Fibroblast of pulmonary artery (primary cell): ENCODE results near the gene FAM50A.

ENCODE experiments used
- DNase-seq: peaks from one replicate; pipeline ENCODE4 v3.0.0-alpha.2; 2010; ENCODE audit warnings: low read depth
- H3K4me3 ChIP-seq: replicated peaks from 2 replicates; pipeline ENCODE4 v1.5.1; 2011; ENCODE audit warnings: low read depth, mild to moderate bottlenecking, control low read depth, low read length, moderate library complexity
- TF ChIP-seq, protein P1 (sequence below): IDR thresholded peaks from 2 replicates; pipeline ENCODE4 v1.5.1; 2011; ENCODE audit warnings: mild to moderate bottlenecking, control low read depth, low read length, inconsistent platforms; ENCODE audit errors: missing control alignments

Gene FAM50A

DNA sequence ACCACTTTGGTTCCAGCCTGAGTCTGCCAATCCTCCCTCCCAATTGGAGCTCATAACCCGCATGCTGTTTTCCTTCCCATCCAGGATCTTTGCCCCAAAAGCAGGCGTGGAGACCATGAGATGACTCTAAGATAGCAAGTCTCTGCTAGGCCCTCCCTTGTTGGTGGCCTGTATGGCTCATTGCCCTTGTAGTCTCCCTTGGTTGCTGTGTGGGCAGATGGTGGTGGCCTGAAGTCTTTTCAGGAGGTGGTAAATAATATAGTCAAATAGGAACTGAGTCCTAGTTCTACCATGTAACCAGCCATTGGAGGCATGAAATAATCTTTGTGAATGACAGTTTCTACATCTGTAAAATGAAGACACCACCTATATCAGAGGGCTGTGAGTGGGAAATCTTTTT is 14.2 kb upstream of the FAM50A start:
- no peak for DNase-seq
- TF ChIP-seq, protein P1, sequence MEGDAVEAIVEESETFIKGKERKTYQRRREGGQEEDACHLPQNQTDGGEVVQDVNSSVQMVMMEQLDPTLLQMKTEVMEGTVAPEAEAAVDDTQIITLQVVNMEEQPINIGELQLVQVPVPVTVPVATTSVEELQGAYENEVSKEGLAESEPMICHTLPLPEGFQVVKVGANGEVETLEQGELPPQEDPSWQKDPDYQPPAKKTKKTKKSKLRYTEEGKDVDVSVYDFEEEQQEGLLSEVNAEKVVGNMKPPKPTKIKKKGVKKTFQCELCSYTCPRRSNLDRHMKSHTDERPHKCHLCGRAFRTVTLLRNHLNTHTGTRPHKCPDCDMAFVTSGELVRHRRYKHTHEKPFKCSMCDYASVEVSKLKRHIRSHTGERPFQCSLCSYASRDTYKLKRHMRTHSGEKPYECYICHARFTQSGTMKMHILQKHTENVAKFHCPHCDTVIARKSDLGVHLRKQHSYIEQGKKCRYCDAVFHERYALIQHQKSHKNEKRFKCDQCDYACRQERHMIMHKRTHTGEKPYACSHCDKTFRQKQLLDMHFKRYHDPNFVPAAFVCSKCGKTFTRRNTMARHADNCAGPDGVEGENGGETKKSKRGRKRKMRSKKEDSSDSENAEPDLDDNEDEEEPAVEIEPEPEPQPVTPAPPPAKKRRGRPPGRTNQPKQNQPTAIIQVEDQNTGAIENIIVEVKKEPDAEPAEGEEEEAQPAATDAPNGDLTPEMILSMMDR, result no peak
- H3K4me3 ChIP-seq, result peak overlapping the region; percentile 66

DNA sequence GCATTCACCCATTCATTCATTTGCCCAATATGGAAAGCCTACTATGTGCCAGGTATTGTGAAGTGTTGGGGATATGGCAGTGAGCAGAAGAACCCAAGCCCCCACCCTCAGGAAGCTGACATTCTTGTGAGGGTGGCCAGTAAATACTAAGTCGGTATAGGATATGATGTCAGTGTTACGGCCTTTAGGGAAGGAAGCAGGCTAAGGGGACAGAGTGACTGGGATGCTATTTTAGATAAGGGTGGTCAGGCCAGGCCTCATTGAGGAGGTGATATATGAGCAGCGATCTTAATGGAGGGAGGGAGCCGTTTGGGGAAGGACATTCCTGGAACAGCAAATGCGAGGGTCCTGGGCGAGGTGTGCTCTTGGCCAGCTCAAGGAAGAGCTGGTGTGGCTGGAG is 13.5 kb upstream of the FAM50A start:
- no peak for DNase-seq
- no peak overlapping the region for H3K4me3 ChIP-seq
- TF ChIP-seq, protein P1, result no peak

DNA sequence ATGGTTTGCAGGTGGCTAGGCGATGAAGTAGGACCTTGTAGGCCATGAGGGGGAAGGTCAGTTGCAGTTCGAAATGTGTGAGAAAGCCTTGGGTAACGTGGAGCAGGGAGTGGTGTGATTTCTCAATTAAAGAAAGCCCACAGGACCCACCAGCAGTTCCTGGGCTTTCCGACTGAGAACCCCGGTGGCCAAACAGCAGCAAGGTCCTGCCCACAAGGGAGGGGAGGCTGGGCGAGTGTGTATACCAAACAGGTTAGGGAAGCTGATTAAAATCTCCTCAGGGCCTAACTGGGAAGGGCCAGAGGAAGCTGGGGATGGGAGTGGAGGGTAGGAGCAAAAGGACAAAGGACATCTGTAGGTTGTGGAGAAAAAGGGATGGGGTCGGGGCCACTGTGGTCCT is 13.0 kb upstream of the FAM50A start:
- TF ChIP-seq, protein P1, result no peak
- DNase-seq, result no peak
- H3K4me3 ChIP-seq, result no peak overlapping the region

- H3K4me3 ChIP-seq, result no peak overlapping the region
- TF ChIP-seq, protein P1, result no peak
- no peak for DNase-seq
Observed at GRCh38 chrX:154431341-154431740, 12.6 kb upstream of the FAM50A start.

DNA sequence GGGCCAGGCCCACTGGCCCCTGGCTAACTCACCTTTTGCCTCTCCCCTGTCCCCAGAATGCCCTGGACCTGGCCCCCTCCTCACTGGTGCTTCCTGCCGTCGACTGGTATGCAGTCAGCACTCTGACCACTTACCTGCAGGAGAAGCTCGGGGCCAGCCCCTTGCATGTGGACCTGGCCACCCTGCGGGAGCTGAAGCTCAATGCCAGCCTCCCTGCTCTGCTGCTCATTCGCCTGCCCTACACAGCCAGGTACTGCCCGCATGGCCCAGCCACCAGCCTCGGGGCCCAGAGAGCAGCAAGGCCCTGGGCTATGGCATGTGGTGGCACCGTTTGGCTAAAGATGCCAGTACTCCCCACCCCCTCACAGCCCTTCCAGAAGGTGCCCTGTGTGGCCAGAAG is 11.7 kb upstream of the FAM50A start:
- no peak overlapping the region for H3K4me3 ChIP-seq
- no peak for DNase-seq
- TF ChIP-seq, protein P1, result no peak

- H3K4me3 ChIP-seq, result no peak overlapping the region
- no peak for DNase-seq
- TF ChIP-seq, protein P1, result no peak
Observed at GRCh38 chrX:154433605-154434004, 10.3 kb upstream of the FAM50A start.

DNA sequence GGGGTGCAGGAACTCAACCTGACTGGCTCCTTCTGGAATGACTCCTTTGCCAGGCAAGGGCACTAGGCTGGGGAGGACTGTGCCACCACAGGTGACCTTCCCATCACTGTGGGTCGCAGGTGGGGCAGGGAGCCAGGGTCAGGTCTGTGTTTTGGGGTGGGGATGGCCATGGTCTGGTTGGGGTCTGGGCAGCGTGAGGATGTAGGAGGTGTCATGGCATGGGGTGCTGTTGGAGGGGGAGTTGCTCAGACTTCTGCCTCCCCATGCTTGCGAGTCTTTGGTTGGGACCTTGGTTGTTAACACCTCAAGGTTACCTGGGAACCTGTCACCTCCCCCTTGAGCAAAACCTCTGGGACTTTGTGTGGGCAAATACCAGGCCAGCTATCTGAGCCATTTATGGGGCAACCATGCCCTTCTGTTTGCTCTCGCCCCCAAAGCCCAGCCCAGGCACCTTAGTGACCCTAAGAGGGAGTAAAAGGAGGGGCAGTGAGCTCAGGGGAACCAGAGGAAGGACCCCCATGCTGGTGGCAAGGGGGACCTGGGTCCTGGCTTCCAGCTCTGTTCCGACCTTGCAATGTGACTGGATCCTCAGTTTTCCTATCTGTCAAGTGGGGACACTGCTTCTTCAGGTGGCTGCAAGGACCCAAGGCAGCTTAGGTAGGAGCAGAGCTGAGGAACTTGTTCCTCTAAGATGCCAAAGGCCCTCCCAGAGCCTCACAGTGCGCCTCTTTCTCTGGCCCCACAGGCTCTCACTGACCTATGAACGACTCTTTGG is 9.4 kb upstream of the FAM50A start:
- no peak overlapping the region for H3K4me3 ChIP-seq
- TF ChIP-seq, protein P1, result no peak
- DNase-seq, result no peak
